Cardiac muscle cell (in vitro differentiated cells and primary cell): ENCODE data around the gene CCDC134. TPM values are rescaled to one million over a fixed set of nuclear protein-coding genes. Genes with fewer than 3 reads are reported as not detected.

Experiments used
- DNase-seq, 2 donors: peaks; one replicate each; pipeline versions ENCODE4 v3.0.0 to v3.0.0-alpha.2; 2010 to 2017; ENCODE audit warnings: low read depth in 1 of 2, low spot score in 1 of 2
- H3K27ac ChIP-seq: fragments of 200-600 bp; sonication (generic); 2 replicates; pipeline ENCODE4 v1.5.1; 2016
- H3K27me3 ChIP-seq: fragments of 200-600 bp; sonication (generic); 2 replicates; pipeline ENCODE4 v1.6.0; 2016; ENCODE audit warnings: control low read depth
- H3K36me3 ChIP-seq: fragments of 200-600 bp; sonication (generic); 2 replicates; pipeline ENCODE4 v1.5.1; 2016; ENCODE audit warnings: control low read depth
- H3K4me1 ChIP-seq: fragments of 200-600 bp; sonication (generic); 2 replicates; pipeline ENCODE4 v1.8.1; 2017; ENCODE audit warnings: low read depth, mild to moderate bottlenecking, mixed run types
- H3K4me3 ChIP-seq: fragments of 200-600 bp; sonication (generic); 2 replicates; pipeline ENCODE4 v1.5.1; 2016; ENCODE audit warnings: mild to moderate bottlenecking
- H3K9me3 ChIP-seq: fragments of 200-600 bp; sonication (generic); 2 replicates; pipeline ENCODE4 v1.5.1; 2017; ENCODE audit warnings: low read depth, mild to moderate bottlenecking, control low read depth
- CTCF ChIP-seq: IDR thresholded peaks from 2 replicates; pipeline ENCODE4 v1.5.1; 2012; ENCODE audit warnings: low read depth, mild to moderate bottlenecking, low read length
- polyA plus RNA-seq: library from polyadenylated mRNA; unstranded; fragments of >200 nt; fragmentation: Nextera tagmentation; extraction: Ambion mirVana; gene quantifications from 2 replicates; pipeline ENCODE4 v1.2.1, GENCODE V29; 2016
- total RNA-seq: library from RNA; depleted of rRNA; stranded (reverse); fragments of >200 nt; gene quantifications from 2 replicates; pipeline ENCODE4 v1.2.3, GENCODE V29; 2016

Gene CCDC134
- total and polyA plus RNA-seq, 2 experiments from 2014 or later = 11.5 to 19.3 TPM

DNA sequence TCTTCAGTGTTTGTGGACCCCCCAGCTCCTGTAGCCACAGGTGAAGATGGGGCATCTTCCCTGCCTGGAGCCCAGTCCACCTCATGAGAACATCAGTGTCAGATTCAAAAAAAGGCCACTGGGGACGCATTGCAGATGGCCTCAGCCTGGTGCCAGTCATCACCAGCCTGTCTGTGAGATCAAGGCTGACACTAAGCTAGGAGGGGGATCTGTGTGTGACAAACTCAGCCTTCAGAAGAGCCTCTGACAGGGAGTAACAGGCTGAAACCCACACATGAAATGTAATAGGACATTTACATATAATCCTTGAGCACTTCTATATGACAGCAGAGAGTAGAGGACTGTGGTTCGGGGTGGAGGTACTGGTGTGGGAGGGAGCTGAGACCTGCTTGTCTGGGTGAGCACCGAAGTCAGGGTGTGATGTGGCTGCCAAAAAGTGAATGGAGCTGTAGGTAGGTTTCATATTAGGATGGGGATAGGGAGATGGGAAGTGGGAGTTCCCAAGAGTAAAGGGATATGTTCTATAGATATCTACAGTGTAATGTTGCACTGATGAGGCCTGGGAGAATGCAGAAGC, 20.5 kb upstream of the CCDC134 start:
- Histone ChIP-seq H3K4me1 (no peaks in the 10 kb centered on the region), H3K27ac (no peak overlapping the region), H3K36me3 (no peaks in the 10 kb centered on the region), H3K27me3 (no peaks in the 10 kb centered on the region), H3K4me3 (no peak overlapping the region), H3K9me3 (no peaks in the 10 kb centered on the region)
- no peak for TF ChIP-seq CTCF
- DNase-seq = no peak

DNA sequence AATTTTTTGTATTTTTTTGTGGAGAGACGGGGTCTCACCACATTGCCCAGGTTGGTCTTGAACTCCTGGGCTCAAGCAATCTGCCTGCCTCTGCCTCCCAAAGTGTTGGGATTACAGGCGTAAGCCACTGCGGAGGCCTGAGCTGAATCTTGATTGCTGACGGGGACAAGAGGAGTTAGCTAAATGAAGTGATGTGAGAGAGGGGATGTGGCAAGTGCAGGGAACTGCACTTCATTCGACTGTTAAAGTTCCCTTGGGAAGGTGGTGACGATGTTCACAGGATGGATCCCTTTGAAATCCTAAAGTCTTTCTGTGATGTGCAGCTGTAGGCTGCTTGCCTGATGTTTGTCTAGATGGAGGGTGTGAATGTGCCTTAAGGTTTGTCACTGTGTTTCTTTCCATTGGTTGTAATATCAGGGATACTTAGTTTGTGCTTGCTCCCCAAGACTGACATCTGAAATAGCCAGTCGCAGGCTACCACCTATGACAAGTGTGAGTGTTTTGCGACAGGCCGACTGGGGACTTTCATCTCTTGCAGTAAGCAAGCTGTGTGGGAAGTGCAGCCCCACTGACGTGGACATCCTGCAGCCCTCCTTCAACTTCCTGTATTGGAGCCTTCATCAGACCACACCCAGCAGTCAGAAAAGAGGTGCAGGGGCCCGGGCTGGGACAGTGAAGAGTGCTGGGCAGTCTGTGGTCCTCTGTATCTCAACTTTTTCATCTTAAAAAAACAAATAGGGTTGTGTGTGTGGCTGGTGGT, 19.6 kb upstream of the CCDC134 start:
- no peaks in the 10 kb centered on the region for H3K4me1 ChIP-seq
- peak; percentile 36 to 68 for DNase-seq
- H3K27me3 ChIP-seq = no peaks in the 10 kb centered on the region
- H3K4me3 ChIP-seq = no peak overlapping the region
- peak overlapping the region; percentile 1 for H3K27ac ChIP-seq
- no peaks in the 10 kb centered on the region for H3K36me3 ChIP-seq
- no peak for TF ChIP-seq CTCF
- H3K9me3 ChIP-seq = no peaks in the 10 kb centered on the region

- Histone ChIP-seq H3K9me3 (no peaks in the 10 kb centered on the region), H3K36me3 (no peaks in the 10 kb centered on the region), H3K27ac (no peak overlapping the region), H3K4me1 (no peaks in the 10 kb centered on the region), H3K4me3 (no peak overlapping the region), H3K27me3 (no peaks in the 10 kb centered on the region)
- no peak for DNase-seq
- no peak for TF ChIP-seq CTCF
These were observed 19.0 kb upstream of the CCDC134 start for GRCh38 chr22:41781507-41781906.

- H3K27ac ChIP-seq = no peak overlapping the region
- TF ChIP-seq CTCF = no peak
- H3K9me3 ChIP-seq = no peaks in the 10 kb centered on the region
- no peak overlapping the region for H3K4me3 ChIP-seq
- no peaks in the 10 kb centered on the region for H3K36me3 ChIP-seq
- no peaks in the 10 kb centered on the region for H3K27me3 ChIP-seq
- H3K4me1 ChIP-seq = no peaks in the 10 kb centered on the region
- DNase-seq = no peak
These were observed 18.2 kb upstream of the CCDC134 start for GRCh38 chr22:41782316-41782715.

GRCh38 chr22:41782751-41783150, 17.7 kb upstream of the CCDC134 start:
- no peak for TF ChIP-seq CTCF

More at GRCh38 chr22:41782751-41783150, 17.7 kb upstream of the CCDC134 start:
- no peak overlapping the region for H3K4me3 ChIP-seq
- no peak for DNase-seq
- no peaks in the 10 kb centered on the region for H3K9me3 ChIP-seq
- no peaks in the 10 kb centered on the region for H3K4me1 ChIP-seq
- no peaks in the 10 kb centered on the region for H3K36me3 ChIP-seq
- no peak overlapping the region for H3K27ac ChIP-seq
- no peaks in the 10 kb centered on the region for H3K27me3 ChIP-seq
